ENCODE data around the gene KCNQ1.

DNA sequence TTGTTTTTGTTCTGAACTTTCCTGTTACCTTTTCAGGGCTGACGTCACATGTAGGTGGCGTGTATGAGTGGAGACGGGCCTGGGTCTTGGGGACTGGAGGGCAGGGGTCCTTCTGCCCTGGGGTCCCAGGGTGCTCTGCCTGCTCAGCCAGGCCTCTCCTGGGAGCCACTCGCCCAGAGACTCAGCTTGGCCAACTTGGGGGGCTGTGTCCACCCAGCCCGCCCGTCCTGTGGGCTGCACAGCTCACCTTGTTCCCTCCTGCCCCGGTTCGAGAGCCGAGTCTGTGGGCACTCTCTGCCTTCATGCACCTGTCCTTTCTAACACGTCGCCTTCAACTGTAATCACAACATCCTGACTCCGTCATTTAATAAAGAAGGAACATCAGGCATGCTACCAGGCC is 47.8 kb upstream of the KCNQ1 start:
- TF ChIP-seq, protein P1, sequence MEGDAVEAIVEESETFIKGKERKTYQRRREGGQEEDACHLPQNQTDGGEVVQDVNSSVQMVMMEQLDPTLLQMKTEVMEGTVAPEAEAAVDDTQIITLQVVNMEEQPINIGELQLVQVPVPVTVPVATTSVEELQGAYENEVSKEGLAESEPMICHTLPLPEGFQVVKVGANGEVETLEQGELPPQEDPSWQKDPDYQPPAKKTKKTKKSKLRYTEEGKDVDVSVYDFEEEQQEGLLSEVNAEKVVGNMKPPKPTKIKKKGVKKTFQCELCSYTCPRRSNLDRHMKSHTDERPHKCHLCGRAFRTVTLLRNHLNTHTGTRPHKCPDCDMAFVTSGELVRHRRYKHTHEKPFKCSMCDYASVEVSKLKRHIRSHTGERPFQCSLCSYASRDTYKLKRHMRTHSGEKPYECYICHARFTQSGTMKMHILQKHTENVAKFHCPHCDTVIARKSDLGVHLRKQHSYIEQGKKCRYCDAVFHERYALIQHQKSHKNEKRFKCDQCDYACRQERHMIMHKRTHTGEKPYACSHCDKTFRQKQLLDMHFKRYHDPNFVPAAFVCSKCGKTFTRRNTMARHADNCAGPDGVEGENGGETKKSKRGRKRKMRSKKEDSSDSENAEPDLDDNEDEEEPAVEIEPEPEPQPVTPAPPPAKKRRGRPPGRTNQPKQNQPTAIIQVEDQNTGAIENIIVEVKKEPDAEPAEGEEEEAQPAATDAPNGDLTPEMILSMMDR (IDR thresholded peaks at IDR 0.05), result no peak
- TF ChIP-seq POLR2A (IDR thresholded peaks at IDR 0.05) (no peak), POLR2AphosphoS5 (IDR thresholded peaks at IDR 0.05) (no peak)
